ENCODE data around the gene COG5. TPM values are rescaled to one million over a fixed set of nuclear protein-coding genes. Genes with fewer than 3 reads are reported as not detected.

Gene COG5
- total and polyA plus RNA-seq, 2 of the 8 experiments (the other 6 are each of a cell fraction or from before 2014, with no cell fraction given), result 10.5 to 28.1 TPM

GRCh38 chr7:107503687-107504086 is 60.0 kb downstream of the COG5 start (continued):
- no peak for TF ChIP-seq CHD7 (IDR thresholded peaks at IDR 0.05; ENCODE audit: insufficient replicate concordance, low read length)
